NOMO-1 treated with dmso at 0.1 percent for 144 hours (cell line): ENCODE results near the gene ASIC4.

Source experiments
- DNase-seq: peaks from one replicate; lab custom pipeline; 2025; ENCODE audit not compliant: unreplicated experiment; lab: John Stamatoyannopoulos, UW

The ASIC4 gene

GRCh38 chr2:219548990-219549389 lies 34.7 kb downstream of the ASIC4 start:
- no peak for DNase-seq

- no peak for DNase-seq
Measured at GRCh38 chr2:219549619-219550018, 35.3 kb downstream of the ASIC4 start.

GRCh38 chr2:219551441-219552381 lies 37.4 kb downstream of the ASIC4 start:
- DNase-seq: no peak

DNA sequence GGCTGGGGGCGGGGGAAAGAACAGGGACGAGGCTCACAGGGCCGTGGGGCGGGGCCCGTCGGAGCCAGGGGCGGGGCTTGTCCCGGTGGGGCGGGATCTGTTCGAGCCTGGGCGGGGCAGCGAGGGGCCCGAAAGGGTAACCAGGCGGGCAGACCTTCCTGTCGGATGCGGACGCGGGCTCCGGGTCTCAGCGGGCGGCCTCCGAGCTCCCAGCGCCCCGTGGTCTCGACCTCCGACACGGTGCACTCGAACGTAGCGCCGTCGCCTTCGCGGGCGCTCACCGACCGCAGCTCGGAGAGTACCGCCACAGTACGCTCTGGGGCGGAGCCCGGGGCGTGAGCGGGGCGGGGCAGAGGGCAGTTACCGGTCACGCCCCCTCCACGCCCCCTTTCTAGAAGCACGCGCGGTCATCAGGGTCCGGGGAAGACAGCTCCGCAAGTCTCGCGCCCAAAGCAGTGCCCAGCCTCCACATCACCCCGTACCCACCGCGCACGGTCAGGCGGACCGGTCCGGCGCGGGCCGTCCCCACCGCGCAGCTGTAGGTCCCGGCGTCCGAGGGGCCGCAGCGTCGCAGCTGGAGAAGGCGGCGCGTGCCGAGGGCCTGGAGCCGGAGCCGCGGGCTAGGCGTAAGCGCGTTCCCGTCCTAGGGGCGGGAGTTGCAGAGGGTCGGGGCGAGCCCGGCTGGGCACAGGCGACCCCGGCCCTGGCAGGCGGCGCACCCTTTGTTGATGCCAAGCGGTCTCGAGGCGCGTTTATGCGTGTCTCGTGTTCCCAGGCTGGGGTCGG lies 38.3 kb downstream of the ASIC4 start:
- DNase-seq: peak; percentile 21

GRCh38 chr2:219553168-219553417 lies 38.8 kb downstream of the ASIC4 start:
- no peak for DNase-seq

DNA sequence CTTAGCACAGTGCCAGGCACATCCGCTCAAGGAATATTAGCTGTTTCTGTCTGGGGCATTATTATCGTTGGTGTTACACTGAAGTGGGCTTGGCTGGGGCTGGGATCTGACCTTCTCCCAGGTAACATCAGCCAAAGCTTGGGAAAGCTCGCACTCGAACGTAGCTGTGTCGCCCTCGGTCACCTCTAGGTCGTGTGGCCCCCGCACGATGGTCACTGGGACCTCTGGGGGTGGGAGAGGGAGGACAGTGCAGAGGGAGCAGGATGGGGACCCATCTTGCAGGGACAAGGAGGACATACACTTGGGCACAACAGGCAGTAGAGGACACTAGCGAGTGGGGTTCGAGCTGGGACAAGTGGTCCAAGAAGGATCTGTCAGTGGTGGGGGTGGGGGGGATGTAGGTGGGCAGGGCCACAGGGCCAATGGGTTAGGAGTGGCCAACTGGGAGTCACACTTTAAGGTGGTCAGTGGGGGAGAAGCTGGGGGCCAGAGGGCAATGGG lies 39.2 kb downstream of the ASIC4 start:
- no peak for DNase-seq

- no peak for DNase-seq
Measured at GRCh38 chr2:219554350-219554749, 40.1 kb downstream of the ASIC4 start.

GRCh38 chr2:219555956-219556355 lies 41.7 kb downstream of the ASIC4 start:
- DNase-seq: no peak

- DNase-seq: no peak
Measured at GRCh38 chr2:219556413-219556812, 42.1 kb downstream of the ASIC4 start.

DNA sequence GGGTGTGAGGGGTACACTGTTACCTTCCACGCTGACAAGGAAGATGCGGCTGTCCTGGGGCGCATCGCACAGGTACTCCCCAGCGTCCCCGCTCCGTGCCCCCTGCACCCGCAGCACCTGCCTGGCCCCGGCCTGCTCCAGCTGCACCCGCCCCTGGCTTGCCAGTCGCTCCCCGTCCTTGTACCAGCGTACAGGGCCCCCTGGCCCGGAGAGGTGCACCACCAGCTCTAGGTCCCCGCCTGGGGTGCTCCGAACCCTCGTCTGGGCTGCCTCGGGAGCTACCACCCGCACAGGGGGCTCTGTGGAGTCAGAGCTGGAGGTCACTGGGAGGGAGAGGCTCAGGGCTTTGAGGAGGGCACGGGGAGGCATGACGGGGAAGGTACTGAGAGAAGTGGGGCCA lies 43.0 kb downstream of the ASIC4 start:
- no peak for DNase-seq

GRCh38 chr2:219557791-219558785 lies 43.8 kb downstream of the ASIC4 start:
- DNase-seq: no peak

- DNase-seq: no peak
Measured at GRCh38 chr2:219559156-219559915, 45.1 kb downstream of the ASIC4 start.

- DNase-seq: no peak
Measured at GRCh38 chr2:219560037-219560892, 46.0 kb downstream of the ASIC4 start.

DNA sequence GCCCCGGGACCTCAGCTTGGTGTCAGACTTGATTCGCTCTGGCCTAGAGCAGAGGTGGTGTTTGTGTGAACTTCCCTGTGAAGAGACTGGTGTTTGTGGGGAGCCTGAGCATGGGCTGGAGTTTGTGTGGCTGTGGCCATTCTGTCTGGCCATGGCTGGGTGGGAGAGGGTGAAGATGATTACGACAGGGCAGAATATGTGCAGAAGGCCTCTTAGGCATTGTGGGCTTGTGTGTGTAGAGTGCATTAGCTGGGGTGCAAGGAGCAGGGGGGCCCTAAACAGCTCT lies 46.6 kb downstream of the ASIC4 start:
- DNase-seq: no peak

DNA sequence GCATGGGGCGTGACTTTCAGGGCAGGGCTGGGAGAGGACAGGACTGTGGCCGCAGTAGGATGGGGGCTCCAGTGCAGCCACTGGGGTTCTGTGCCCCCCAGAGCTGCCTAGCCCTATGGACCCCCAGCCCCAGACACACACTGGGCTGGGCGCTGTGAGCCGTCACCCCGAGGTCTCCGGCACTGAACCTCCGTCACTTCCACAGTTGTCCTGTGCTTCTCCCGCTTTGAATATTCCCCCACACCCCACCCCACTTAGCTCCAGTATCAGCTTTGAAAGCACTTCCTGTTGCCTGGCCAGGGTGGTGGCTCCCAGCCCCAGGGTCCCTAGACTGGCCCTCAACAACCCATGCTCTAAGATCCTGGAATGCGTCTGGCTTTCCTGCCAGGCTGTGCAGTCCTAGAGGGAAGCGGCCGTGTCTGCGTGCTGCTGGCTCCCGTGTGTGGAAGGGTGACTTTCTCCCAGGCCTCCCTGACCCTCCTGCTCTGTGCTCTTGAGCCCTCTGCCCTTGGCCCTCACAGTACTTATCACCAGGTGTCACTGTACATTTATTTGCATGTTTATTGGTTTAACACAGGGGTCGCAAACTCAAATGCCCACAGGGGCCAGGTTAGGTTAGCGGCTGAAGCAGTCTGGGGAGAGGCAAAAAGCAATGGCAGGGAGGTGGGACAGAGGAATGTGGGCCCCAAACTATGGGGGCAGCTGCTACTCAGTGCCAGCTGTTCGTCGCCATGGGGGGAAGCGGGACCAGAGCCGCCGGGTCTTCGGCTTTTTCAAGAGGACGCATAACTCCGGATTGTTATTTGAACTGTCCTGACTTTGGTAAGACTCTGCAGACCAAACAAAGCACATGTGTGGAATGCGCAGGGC lies 47.1 kb downstream of the ASIC4 start:
- no peak for DNase-seq

DNA sequence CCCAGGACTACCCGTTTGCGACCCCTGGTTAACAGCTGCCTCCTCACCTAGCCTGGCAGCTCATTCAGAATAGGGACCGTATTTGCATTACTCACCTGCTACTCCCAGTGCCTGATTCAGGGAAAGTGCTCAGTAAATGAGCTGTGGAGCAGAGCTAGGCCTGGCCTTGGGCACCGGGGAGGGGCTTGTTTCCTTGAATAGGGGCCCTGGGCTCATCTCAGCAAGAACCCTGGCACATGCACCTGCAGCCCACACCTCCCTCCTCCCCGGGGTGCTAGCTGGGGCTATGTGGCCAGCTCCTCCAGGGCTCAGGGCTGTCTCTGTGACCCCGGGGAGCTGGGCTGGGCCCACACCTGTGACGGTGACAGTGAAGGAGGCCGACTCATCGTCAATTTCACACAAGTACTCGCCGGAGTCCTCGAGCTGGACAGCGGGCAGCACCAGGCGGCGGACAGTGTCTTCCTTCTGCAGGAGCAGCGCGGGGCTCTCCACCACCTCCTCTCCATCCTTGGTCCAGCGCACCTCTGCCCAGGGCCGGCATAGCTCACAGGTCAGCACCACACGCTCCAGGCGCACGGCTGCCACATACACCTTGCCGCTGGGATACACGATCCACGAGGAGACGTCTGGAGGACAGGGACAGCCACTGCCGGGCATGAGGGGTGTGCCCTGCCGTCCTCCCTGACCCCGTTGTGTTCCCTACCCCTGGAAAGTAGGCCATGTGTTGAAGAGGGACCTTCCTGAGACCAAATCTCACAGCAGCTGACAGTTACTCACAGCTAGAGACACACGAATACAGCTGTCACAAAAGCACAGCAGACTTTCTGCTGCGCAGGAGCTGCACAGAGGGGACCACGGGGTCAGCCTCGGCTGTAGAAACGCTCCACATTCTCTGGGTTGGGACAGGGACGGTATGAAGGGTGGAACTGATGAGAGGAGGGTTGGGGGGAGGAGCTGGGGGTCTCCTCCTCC lies 48.1 kb downstream of the ASIC4 start:
- DNase-seq: no peak

- DNase-seq: no peak
Measured at GRCh38 chr2:219563271-219563928, 49.1 kb downstream of the ASIC4 start.
